Ishikawa (cell line): ENCODE data around the gene CA10.

Source experiments
- CEBPB ChIP-seq: IDR thresholded peaks from 2 replicates; pipeline ENCODE4 v1.6.1; 2012
- CREB1 ChIP-seq: IDR thresholded peaks from 2 replicates; pipeline ENCODE4 v1.6.1; 2012; ENCODE audit warnings: low read depth
- EGR1 ChIP-seq: IDR thresholded peaks from 2 replicates; pipeline ENCODE4 v1.6.1; 2012
- EP300 ChIP-seq: IDR thresholded peaks from 2 replicates; pipeline ENCODE4 v1.6.1; 2012; ENCODE audit warnings: borderline replicate concordance
- FOXM1 ChIP-seq: IDR thresholded peaks from 2 replicates; pipeline ENCODE4 v1.6.1; 2012; ENCODE audit warnings: low read depth, borderline replicate concordance
- NFIC ChIP-seq: IDR thresholded peaks from 2 replicates; pipeline ENCODE4 v1.6.1; 2012
- RAD21 ChIP-seq: IDR thresholded peaks from 2 replicates; pipeline ENCODE4 v1.6.1; 2012; ENCODE audit warnings: low read depth
- REST ChIP-seq: IDR thresholded peaks from 2 replicates; pipeline ENCODE4 v1.6.1; 2012; ENCODE audit warnings: low read depth, mild to moderate bottlenecking
- TAF1 ChIP-seq: IDR thresholded peaks from 2 replicates; pipeline ENCODE4 v1.6.1; 2012; ENCODE audit warnings: low read depth, mild to moderate bottlenecking
- TCF12 ChIP-seq: IDR thresholded peaks from 2 replicates; pipeline ENCODE4 v1.6.1; 2012; ENCODE audit warnings: low read depth
- TEAD4 ChIP-seq: IDR thresholded peaks from 2 replicates; pipeline ENCODE4 v1.6.1; 2012
- USF1 ChIP-seq: IDR thresholded peaks from 2 replicates; pipeline ENCODE4 v1.6.1; 2012
- YY1 ChIP-seq: IDR thresholded peaks from 2 replicates; pipeline ENCODE4 v1.6.1; 2012; ENCODE audit warnings: low read depth
- ZBTB7A ChIP-seq: IDR thresholded peaks from 2 replicates; pipeline ENCODE4 v1.6.1; 2012; ENCODE audit warnings: low read depth
- TF ChIP-seq, protein P1 (sequence below): IDR thresholded peaks from 2 replicates; pipeline ENCODE4 v1.6.1; 2012

Gene CA10

GRCh38 chr17:51830886-51831285 lies 327.6 kb downstream of the CA10 start:
- TF ChIP-seq ZBTB7A (no peak), USF1 (no peak), CEBPB (no peak), EP300 (no peak), TCF12 (no peak), NFIC (no peak), EGR1 (no peak), CREB1 (no peak), REST (no peak), FOXM1 (no peak), TEAD4 (no peak), RAD21 (no peak), TAF1 (no peak), YY1 (no peak)
- TF ChIP-seq, protein P1, sequence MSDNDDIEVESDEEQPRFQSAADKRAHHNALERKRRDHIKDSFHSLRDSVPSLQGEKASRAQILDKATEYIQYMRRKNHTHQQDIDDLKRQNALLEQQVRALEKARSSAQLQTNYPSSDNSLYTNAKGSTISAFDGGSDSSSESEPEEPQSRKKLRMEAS, result no peak

DNA sequence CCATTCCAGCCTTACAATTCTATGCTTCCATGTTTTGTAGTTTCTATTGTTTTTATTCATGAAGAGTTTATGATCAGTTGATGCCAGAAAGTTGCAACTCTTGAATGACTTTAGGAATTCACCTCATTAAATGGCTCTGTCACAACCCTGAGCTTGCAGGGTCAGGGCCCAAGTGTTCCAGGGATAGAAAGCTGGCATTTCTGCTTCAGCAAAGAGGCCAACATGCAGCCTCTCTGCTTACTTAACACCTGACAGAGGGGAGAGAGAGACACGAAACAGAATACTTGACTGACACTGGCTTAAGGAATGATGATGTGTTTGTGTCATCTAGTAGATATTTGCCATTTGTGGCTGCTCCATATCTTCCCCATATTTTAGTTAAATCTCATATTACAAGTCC lies 328.1 kb downstream of the CA10 start:
- TF ChIP-seq YY1 (no peak), EP300 (no peak), TCF12 (no peak), TAF1 (no peak), CREB1 (no peak), USF1 (no peak), ZBTB7A (no peak), REST (no peak), TEAD4 (no peak), RAD21 (no peak), FOXM1 (no peak)

GRCh38 chr17:51828901-51829300 lies 329.6 kb downstream of the CA10 start:
- TF ChIP-seq CREB1 (no peak), YY1 (no peak), FOXM1 (no peak), RAD21 (no peak), USF1 (no peak), TEAD4 (no peak), REST (no peak), TAF1 (no peak), NFIC (no peak)
- TF ChIP-seq, protein P1, result no peak

GRCh38 chr17:51827140-51827539 lies 331.4 kb downstream of the CA10 start:
- TF ChIP-seq RAD21 (no peak), CREB1 (no peak), FOXM1 (no peak), NFIC (no peak), TCF12 (no peak)

DNA sequence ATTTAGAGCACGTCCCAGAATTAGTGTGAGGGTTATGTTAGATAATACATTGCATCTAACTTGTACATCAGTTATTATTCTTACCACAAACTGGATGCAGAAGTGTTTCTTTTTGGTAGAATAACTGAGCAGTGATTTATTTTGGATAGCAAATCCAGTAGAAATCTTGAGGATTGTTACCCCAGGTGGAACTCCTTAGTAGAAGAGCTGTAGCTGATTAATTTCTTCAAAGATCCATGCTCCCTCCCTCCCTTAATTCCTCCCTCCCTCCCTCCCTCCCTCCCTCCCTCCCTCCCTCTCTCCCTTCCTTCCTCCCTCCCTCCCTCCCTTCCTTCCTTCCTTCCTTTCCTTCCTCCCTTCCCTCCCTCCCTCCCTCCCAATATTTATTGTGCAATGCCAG lies 337.7 kb downstream of the CA10 start:
- TF ChIP-seq TCF12, result no peak
- TF ChIP-seq TEAD4, result no peak
- TF ChIP-seq TAF1, result no peak
- TF ChIP-seq YY1, result no peak
- no peak for TF ChIP-seq RAD21
- no peak for TF ChIP-seq FOXM1
